GM12801 (cell line): ENCODE data around the gene EEF1A1.

Source experiments
- CTCF ChIP-seq: IDR thresholded peaks from one replicate; pipeline ENCODE4 v1.5.1; 2011; ENCODE audit warnings: control low read depth; ENCODE audit not compliant: insufficient read length; ENCODE audit errors: extremely low read depth

EEF1A1 gene

DNA sequence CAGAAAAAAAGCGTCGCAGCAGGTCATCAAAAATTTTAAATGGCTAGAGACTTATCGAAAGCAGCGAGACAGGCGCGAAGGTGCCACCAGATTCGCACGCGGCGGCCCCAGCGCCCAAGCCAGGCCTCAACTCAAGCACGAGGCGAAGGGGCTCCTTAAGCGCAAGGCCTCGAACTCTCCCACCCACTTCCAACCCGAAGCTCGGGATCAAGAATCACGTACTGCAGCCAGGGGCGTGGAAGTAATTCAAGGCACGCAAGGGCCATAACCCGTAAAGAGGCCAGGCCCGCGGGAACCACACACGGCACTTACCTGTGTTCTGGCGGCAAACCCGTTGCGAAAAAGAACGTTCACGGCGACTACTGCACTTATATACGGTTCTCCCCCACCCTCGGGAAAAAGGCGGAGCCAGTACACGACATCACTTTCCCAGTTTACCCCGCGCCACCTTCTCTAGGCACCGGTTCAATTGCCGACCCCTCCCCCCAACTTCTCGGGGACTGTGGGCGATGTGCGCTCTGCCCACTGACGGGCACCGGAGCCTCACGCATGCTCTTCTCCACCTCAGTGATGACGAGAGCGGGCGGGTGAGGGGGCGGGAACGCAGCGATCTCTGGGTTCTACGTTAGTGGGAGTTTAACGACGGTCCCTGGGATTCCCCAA is at the start of gene EEF1A1:
Gene EEF1A1 (minus strand): TSS at position 345 of the 663 bp plus-strand sequence. CDS start 1,006 bp downstream, outside the sequence.
- no peak for TF ChIP-seq CTCF

GRCh38 chr6:73569121-73569520 is 48.3 kb upstream of the EEF1A1 start:
- TF ChIP-seq CTCF = no peak

DNA sequence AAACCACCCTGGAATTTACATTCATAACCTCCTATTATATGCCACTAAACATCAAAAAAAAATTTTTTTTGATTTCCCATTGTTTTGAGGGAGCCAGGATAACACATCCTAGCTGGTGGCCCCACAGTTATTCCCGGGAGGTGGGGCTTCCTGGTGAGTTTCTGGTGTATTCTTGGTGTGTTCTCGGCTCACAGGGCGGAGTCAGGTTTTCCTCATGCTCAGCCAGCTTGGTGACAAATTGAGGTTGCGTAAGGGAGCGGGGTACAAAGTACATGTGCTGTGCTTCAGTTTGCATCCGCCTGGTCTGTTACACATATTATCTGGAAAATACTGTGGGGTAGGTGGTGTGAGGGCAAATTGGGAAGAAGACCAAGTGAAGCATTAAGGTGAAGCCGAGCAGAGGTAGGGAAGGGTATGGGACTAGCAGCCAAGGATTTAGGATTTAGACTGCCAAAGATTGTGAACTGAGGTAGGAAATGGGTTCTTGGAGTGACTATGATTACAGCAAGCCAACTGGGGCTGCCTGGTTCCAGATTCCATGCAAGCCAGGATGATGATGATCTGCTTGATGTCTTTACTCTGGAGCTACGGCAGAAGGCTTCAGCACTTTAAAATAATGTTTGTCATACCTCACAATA is 46.2 kb upstream of the EEF1A1 start:
- TF ChIP-seq CTCF = no peak

GRCh38 chr6:73565767-73566485 is 45.1 kb upstream of the EEF1A1 start:
- TF ChIP-seq CTCF = no peak

DNA sequence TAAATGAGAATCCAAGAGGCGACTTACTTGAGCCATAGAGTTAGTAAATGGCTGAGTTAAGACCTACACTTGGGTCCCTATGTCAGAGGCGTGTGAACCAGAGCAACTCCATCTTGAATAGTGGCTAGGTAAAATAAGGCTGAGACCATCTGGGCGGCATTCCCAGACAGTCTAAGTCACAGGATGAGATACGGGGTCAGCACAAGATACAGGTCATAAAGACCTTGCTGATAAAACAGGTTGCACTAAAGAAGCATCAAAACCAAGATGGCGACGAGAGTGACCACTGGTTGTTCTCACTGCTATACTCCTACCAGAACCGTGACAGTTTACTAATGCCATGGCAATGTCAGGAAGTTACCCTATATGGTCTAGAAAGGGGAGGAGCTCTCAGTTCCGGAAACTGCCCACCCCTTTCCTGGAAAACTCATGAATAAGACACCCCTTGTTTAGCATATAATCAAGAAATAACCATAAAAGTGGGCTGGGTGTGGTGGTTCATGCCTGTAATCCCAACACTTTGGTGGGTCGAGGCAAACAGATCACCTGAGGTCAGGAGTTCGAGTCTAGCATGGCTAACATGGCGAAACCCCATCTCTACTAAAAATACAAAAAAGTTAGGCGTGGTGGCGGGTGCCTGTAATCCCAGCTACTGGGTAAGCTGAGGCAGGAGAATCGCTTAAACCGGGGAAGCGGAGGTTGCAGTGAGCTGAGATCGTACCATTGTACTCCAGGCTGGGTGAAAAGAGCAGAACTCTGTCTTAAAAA is 43.9 kb upstream of the EEF1A1 start:
- no peak for TF ChIP-seq CTCF

DNA sequence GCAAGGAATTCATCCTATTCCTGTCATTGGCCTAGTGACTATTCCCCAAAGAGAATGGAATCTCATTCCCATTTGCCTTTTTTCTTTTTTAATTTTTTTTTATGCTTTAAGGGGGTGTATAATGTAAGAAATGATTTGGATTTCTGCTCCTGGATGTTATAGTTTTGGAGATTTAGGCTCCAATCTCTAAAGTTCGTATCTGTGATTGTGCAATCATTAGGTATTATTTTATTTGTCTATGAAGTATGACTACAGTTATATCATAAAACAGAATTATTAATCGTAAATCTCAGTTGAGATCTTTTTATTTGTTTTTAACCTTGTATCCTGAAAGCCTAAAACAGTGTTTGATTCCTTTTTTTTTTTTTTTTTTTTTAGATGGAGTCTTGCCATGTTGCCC is 41.7 kb upstream of the EEF1A1 start:
- no peak for TF ChIP-seq CTCF
